ENCODE measurements around the gene RAC2. TPM values are rescaled to one million over a fixed set of nuclear protein-coding genes. Genes with fewer than 3 reads are reported as not detected.

RAC2 gene
- total RNA-seq, 4 donors from 2014 or later = 17.3 to 27.1 (median 19.6) TPM

GRCh38 chr22:37186997-37187522 is 57.0 kb downstream of the RAC2 start:
- intact Hi-C loops (cut with DNase I) = no loop called here
- peaks cover 0 to 5% (median 0%) of the 10 kb centered on the region in 3 donors for H3K36me3 ChIP-seq
- H3K27me3 ChIP-seq = no peaks in the 10 kb centered on the region
- H3K9me3 ChIP-seq = no peaks in the 10 kb centered on the region
- no peak for DNase-seq
- peak overlapping the region in 1 of 4 donors; percentile 32 for H3K4me3 ChIP-seq
- H3K27ac ChIP-seq = peak overlapping the region; percentile 75 to 91 (median 88)
- H3K4me1 ChIP-seq = peaks cover 27 to 66% (median 31%) of the 10 kb centered on the region in 3 donors
- 45 to 69% methylated on average over 4 of the region's 4 CpGs for WGBS, 2 donors
- TF ChIP-seq CTCF (IDR thresholded peaks at IDR 0.05) = no peak
- no peak for TF ChIP-seq POLR2A (IDR thresholded peaks at IDR 0.05)

DNA sequence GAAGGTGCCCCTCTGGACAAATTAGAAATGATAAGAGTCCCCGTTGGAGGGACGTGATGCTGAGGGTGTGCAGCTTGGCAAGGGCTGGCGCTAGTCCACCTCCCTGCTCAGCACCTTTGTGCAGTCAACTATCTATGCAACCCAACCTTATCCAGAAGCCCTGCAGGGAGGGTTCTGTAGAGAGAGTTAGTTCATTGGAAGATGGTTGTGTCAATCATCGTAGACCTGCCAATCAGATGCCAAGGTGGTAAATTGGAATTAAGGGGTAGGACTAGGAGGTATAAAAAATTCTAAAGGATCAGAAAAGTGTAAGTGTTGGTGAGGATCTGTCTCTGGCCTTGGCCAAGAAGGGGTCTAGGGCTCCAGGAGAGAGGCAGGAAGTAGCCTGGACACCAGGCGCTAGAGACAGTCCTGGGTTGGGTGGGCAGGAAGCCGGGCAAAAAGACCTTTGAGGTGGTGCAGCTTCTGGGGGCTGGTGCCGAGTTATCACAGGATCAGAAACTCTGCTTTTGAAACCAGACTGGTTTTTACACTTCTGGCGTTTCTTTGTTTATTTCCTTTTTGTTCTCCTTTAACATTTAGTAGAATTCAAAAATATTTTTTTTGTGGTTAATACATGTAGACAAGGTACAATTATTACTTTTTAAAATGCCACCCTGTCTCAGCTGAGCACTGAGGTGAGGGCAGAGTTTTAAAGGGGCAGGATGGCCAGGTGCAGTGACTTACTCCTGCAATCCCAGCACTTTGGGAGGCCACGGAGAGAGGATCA is 57.7 kb downstream of the RAC2 start:
- no peak for TF ChIP-seq POLR2A (IDR thresholded peaks at IDR 0.05)
- TF ChIP-seq CTCF (IDR thresholded peaks at IDR 0.05) = no peak
- Histone ChIP-seq H3K9me3 (no peaks in the 10 kb centered on the region), H3K27me3 (no peaks in the 10 kb centered on the region), H3K4me1 (peaks cover 27 to 66% (median 31%) of the 10 kb centered on the region in 3 donors), H3K4me3 (no peak overlapping the region), H3K36me3 (peaks cover 0 to 8% (median 0%) of the 10 kb centered on the region in 3 donors), H3K27ac (peak overlapping the region in 2 of 4 donors; percentile 86 to 91)
- intact Hi-C loops (cut with DNase I) = no loop called here
- no peak for DNase-seq
- 55 to 61% methylated on average over 9 of the region's 9 CpGs for WGBS, 2 donors

DNA sequence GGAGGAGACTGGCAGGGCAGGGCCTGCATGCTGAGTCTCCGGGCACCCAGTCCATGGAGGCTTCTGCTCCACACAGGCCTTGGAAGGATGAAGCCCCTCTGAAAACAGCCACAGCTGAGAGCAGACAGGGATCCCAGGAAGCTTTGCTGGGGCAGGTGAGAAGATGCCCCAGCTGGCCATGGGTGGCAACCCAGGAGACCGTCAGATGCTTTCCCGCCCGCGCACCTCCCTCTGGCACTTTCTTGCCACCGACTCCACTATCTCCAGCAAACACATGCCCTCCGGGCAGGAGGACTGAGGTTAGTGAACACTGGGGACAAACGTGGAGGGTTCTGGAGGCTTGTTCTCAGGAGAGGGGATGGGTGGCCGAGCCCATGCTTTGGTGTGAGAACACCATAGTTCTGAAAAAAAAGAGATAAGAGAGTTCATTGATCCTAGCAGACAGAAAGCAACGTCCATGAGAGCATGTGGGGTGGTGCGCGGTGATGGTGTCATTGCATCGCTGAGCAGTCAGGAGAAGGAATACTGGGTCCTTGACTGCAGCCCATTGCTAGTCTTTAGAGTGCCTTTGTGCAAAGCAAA is 58.3 kb downstream of the RAC2 start:
- intact Hi-C loops (cut with DNase I) = no loop called here
- H3K27me3 ChIP-seq = no peaks in the 10 kb centered on the region
- no peak for TF ChIP-seq CTCF (IDR thresholded peaks at IDR 0.05)
- no peak for TF ChIP-seq POLR2A (IDR thresholded peaks at IDR 0.05)
- H3K27ac ChIP-seq = no peak overlapping the region
- H3K4me1 ChIP-seq = peaks cover 27 to 65% (median 31%) of the 10 kb centered on the region in 3 donors
- H3K4me3 ChIP-seq = no peak overlapping the region
- no peaks in the 10 kb centered on the region for H3K9me3 ChIP-seq
- WGBS, 2 donors = 58 to 74% methylated on average over 6 to 8 of the region's 13 CpGs
- no peak for DNase-seq
- H3K36me3 ChIP-seq = peaks cover 0 to 8% (median 0%) of the 10 kb centered on the region in 3 donors

GRCh38 chr22:37184816-37185541 is 59.1 kb downstream of the RAC2 start:
- no peak for DNase-seq
- Histone ChIP-seq H3K27me3 (no peaks in the 10 kb centered on the region), H3K36me3 (peaks cover 0 to 8% (median 0%) of the 10 kb centered on the region in 3 donors), H3K27ac (no peak overlapping the region), H3K4me1 (peaks cover 27 to 64% (median 31%) of the 10 kb centered on the region in 3 donors), H3K9me3 (no peaks in the 10 kb centered on the region), H3K4me3 (no peak overlapping the region)
- TF ChIP-seq POLR2A (IDR thresholded peaks at IDR 0.05) (no peak), CTCF (IDR thresholded peaks at IDR 0.05) (no peak)
- intact Hi-C loops (cut with DNase I) = no loop called here
- 83 to 89% methylated on average over 8 to 12 of the region's 18 CpGs for WGBS, 2 donors
